NOMO-1 treated with DMSO at 0.1 percent for 48 hours (cell line): Measurements from ENCODE around the gene CRB1.
A peak's percentile ranks its signal among the peaks of the same experiment; 100 is the strongest.

Source experiments
- DNase-seq: peaks from one replicate; lab custom pipeline; 2025; ENCODE audit not compliant: unreplicated experiment; lab: John Stamatoyannopoulos, UW

The CRB1 gene

DNA sequence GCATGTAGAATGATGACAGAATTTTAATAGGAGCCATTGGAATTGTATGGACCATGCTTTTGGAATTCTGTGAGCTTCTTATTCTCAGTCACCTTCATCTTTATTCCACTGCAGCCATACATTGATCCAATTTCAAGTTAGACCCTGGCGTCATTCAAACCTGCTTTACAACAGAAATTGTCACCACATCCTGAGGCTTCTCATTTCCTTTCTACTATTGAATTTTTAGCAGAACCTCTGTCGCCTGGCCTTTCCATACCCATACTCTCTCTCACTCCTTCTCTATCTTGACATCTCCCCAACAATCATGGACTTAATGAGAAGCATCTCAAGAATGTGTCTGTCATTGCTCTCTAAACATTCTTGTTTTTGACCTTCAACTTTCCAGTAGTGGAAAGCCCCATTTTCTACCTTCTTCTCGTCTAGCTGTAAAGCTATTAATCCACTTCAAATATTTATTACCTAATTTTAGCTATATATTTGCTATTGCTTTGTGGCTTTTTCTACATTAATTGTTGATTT lies 74.1 kb downstream of the CRB1 start:
- no peak for DNase-seq

DNA sequence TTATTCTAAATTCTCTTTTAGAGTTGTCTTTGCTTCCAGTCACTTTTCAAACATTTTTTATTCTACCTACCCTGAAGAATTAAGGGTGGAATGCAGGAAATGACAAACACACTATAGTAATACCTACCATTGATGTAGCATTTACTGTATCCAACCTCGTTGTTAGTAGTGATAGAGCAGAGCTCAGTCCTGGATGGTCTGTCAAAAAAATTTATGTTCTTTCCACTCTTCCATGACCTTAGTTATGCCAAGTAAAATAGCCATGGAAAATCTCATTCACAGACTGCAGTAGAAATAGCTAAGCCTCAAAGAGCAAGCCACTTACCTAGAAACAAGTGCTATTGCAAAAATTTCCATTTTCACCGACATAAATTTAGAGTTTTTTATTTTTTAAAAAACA lies 74.6 kb downstream of the CRB1 start:
- no peak for DNase-seq

DNA sequence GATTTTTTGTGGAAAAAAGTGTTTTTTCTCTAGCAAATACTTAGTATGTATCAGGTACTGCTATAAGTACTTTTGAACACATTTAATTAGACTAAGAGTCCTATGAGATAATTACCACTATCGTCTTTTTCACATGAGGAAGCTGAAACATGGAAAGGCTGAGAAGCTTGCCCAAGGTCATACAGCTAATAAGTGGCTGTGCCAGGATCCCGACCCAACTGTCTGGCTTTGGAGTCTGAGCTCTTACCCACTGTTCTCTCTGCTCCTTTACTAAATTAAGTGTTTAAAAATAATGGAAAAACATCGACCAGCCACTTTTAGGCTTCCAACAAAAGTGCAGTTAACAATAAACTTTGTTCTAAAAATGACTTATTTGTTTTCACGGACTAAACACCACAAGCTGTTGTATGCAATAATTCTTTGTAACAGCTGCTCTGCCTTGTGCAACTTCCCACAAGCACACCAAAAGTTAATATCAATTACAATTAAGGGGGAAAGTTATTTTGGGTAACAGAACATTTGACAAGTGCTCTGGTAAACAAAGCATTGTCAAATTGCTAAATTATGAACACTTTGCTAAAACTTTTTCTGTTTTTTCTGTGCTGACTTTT lies 75.7 kb downstream of the CRB1 start:
- peak; percentile 13 for DNase-seq

DNA sequence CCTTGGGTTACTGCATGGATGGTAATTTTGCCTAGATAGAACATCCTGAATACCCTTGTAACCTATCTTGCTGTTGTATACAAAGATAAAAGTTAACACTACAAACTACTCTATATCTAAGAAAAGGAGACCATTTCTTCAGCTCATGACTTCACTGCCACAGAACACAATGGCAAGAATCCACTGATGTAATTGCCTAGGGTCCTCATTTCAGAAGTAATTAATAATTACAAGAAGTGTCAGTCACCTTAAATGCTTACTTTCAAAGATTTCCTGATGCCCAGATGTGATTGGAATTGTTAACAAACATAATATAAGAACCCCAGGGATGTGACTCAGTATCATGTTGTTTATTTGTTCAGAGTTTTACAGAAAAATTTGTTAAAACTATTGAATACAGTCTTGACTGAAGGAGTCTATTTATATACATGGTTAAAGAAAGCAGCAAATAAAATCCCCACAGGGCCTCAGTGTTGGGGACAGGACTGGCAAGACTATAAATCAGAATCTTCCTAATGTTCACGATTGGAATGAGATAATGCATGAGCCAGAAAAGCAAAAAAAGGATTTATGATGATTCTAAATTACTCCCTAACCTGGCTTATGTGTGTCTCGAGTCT lies 83.9 kb downstream of the CRB1 start:
- DNase-seq: no peak

DNA sequence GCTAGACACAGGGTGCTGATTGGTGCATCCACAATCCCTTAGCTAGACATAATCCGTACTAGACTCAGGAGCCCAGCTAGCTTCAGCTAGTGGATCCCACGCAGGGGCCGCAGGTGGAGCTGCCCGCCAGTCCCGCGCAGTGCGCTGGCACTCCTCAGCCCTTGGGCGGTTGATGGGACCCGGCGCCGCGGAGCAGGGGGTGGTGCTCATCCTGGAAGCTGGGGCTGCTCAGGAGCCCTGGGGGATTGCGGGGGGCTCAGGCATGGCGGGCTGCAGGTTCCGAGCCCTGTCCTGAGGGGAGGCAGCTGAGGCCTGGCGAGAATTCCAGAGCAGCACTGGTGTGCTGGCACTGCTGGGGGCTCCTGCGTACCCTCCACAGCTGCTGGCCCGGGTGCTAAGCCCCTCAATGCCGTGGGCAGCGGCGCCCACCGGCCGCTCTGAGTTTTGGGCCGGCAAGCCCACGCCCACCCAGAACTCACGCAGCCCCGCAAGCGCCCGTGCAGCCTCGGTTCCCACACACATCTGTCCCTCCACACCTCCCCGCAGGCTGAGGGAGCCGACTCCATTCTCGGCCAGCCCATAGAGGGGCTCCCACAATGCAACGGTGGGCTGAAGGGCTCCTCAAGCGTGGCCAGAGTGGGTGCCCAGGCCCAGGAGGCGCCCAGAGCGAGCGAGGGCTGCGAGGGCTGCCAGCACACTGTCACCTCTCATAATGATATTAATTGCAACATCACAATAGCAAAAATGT lies 87.4 kb downstream of the CRB1 start:
- no peak for DNase-seq

DNA sequence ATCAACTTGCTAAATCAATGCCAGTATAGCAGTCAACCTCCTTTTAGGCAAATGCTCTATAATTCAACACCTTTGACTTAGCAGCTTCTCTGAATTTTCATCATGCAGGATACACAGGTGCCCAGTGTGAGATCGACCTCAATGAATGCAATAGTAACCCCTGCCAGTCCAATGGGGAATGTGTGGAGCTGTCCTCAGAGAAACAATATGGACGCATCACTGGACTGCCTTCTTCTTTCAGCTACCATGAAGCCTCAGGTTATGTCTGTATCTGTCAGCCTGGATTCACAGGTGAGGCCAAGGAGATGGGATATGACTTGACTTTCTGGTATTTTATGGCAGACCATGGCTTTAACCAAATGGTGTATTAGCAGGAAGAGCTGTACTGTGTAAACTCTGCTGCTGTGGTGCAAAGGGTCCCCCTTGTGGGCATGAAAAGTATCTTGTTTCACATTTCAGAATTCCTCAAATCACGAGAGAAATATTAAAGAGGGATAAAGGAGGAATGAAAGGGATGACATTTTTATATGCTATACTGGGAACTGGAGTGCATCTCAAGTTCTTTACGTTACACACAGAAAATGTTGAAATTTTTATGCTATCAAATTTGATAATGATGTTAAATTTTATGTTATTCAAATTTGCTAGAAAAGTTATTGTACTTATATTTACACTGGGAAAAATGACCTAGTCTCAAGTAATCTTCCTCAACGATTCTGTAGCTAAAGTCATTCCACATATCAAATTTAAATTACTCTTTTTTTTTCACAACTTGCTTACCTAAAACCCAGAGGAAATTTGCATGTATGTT lies 88.9 kb downstream of the CRB1 start:
- peak; percentile 40 for DNase-seq

DNA sequence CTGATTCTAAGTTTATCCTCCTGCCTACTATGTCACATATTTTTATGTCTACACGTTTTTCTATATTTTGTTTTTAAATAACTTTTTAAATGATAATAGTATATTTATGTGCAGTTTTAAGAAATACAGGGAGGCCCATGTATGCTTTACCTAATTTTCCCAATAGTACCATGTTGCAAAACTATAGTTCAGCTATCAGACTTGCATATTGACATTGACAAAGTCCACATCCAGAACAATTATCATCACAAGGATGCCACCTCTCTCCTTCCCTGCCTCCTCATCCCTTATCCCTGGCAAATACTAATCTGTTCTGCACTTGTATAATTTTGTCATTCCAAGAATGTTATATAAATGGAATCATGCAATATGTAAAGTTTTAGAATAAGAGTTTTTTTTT lies 90.9 kb downstream of the CRB1 start:
- DNase-seq: no peak

DNA sequence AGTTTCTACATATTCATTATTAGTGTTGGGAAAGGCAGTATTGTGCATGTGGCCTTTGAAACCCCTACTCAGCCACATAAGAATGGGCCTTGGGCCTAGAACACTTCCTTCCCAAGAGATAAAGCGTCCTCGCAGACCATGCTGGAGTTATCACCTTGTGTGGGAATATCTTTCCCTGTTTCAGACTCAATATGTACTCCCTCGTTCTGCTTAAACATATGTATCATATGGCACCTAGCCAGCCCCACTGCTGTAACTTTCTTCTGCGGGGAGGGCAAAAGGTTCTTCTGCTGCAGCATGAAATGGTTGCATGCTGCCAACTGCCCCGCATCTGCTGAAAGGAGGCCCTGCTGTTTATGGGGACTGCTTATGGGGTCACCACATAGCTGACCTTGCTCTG lies 92.0 kb downstream of the CRB1 start:
- DNase-seq: no peak

DNA sequence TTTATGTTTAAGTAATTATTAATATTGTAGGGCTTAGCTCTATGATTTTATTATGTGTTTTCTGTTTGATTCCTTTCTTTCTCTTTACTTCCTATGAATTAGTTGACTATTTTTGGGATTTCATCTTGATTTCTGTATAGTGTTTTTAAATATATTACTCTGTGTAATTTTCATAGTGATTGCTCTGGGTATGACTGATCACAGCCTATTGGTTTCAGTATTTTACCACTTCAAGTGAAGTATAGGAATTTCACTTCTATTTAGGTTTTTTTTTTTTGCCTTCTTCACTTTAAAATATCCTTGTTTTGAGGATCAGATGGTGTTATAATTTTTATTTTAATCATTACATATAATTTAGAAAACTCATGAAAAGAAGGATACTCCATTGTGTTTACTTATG lies 94.8 kb downstream of the CRB1 start:
- no peak for DNase-seq

DNA sequence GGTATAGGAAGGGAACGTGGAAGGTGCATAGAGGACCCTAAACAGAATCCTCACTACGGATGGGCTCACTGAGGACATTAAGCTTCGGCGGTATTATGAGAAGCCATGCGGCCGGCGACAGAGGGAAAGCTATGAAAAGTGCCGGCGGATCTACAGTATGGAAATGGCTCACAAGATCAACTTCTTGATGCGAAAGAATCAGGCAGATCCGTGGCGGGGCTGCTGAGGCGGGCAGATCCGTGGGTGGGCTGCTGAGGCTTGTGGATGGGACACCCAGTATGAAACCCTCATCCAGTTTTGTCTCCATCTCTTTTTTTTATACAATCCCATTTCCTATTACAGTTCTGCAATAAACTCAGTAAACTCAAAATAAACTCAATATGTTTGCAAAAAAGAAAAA lies 95.8 kb downstream of the CRB1 start:
- DNase-seq: no peak

DNA sequence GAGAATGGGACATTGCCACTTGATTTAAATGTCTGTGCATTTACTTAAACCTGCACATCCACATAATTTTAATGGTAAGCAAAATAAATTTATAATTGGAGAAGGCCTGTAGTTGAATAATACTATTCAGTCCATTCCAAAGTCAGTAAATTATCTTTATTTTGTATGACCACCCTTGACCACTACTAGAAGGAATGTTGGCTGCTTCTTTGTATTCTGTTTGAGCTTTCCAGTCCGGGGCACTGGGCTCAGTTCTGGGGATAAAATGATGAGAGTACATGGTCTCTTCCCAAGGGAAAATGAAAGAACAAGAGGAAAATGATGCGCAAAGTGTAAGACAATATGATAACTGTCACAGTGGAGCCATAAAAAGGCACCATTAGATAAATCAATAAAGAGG lies 98.9 kb downstream of the CRB1 start:
- no peak for DNase-seq

DNA sequence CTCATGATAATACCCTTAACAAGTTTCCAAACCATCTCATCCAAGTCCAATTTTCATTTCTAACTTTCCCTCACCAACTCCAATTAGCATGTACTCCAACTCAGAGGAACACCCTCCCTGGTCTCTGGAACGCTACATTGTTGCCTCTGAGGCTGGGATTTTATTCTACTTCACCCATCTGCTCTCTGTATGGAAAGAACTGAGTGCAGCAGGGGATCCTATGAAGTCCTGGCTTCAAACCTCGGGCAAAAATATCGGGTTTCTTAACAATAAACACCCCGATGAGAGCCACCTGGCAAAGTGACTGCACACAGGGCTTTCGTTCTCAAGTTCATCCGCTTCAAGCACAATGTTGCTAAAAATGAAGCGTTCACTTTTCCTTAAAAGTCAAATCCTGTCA lies 99.6 kb downstream of the CRB1 start:
- DNase-seq: no peak

DNA sequence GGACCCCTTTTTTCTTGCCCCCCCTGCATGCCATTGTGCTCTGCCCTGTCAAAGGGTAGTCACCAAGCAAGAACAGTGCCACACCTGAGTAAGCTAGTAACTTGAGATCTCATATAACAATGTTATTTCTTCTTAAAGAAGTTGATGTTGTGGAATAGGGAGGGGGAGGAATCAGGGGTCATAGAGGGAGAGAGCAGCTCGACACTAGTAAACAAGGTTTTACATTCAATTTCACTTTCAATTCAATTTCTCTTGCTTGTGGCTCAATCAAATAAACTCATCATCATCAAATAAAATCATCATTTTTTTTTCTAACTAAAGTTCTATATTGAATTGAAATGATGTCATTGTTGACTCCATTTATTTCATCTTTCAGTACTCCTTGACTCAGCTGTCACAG lies 106.4 kb downstream of the CRB1 start:
- no peak for DNase-seq

DNA sequence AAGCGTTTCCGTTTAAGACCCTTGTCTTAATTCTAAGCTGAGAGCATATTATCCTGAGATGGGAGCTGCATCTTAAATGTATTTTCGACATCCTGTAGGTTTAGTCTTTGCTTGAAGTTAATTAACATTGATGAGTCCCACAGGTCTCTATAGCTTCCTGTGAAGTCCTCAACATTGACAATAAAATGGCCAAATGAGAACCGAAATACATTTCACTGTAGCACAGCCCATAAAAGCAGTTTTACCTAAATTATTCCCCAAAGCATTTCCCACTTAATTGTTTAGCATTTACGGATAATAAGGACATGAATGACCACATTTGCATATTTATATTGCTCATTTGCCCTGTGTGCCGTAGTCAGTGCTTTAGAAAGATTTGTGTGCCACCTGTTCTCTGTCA lies 116.4 kb downstream of the CRB1 start:
- no peak for DNase-seq

DNA sequence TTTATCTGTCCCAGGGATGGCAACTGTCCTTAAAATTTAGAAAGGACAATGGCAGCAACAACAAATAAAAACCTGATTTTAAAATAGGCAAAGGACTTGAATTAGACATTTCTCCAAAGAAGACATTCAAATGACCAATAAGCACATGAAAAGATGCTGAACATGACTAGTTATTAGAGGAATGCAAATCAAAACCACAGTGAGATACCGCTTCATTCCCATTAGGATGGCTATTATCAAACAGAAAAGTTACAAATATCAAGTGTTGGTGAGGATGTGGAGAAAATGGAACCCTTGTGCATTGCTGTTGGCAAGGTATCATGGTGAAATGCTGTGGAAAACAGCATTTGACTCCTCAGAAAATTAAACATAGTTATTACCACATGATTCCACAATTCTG lies 120.7 kb downstream of the CRB1 start:
- DNase-seq: no peak

DNA sequence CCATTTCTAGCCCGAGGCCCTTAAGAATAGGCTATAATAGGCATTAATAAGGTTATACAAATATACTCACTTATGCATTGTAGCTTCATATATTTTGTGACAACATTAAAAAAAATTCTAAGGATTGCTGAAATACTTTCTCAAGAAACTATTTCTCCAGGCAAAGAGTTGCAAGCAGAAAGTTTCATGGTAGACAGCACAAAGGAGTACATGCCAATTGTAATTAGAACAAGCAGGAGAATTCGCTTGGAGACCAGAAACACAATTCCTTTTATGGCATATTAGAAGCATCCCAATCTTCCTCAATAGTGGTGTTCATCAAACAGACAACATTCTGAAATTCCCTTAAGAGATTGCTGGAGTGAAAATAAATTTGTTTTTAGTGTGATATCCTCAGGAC lies 122.8 kb downstream of the CRB1 start:
- no peak for DNase-seq

DNA sequence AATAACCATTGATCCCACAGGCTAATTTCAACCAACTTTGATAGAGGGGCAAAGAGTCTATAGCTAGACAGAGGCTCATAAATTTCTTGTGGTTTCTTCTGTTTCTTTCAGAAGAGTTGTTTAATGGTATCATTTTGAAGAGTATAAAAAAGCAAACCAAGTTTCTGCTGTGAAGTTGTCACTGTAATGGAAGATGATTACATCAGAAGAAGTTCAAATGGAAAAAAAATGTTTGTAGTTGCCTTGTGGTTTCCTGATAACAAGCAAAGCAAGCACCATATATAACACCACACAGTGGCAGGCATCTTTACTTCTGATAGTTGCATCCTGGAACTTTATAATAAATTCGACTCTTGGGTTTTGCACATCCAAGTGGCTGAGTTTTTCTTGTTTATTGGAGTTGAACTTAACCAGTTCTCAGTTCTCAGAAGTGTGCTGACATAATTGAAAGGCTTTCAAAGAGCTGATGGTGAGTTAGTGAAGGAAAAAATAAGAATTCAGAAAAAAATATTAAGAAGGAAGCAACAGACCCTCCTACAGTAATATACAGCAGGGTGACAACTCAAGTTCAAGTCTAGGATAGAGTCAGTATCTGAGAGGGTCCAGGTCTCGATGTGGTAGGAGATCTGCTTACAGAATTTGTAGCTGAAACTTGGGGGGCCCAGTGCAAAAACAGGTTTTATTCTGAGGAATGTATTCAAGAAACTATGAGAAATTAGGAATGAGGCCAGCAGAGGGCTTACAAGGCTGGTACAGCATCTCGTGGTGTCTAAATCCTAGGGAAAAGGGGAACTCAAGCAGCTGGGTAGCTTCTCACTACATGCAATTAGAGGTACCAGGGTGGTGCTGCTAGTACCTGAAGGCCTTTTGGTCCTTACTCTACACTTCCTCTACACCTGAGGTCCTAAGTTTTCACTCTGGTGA lies 123.5 kb downstream of the CRB1 start:
- DNase-seq: peak; percentile 20

DNA sequence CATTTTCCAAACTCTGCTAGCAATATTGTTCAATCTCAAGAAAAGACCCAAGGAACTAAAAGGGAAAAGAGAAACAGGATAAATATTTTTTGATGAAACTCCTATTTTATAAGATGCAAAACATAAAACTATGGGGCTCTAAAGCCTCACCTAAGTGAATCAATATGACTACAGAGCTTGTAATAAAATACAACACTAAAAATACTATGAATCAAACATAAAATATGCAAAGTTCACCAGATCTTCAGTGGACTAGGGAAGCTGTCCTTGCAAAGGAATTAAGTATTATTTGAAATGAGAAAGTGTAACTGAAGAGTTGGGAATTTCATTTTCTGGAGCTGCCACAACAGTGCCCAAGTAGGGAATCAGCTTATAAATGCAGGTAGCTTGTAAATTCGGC lies 124.5 kb downstream of the CRB1 start:
- DNase-seq: no peak

DNA sequence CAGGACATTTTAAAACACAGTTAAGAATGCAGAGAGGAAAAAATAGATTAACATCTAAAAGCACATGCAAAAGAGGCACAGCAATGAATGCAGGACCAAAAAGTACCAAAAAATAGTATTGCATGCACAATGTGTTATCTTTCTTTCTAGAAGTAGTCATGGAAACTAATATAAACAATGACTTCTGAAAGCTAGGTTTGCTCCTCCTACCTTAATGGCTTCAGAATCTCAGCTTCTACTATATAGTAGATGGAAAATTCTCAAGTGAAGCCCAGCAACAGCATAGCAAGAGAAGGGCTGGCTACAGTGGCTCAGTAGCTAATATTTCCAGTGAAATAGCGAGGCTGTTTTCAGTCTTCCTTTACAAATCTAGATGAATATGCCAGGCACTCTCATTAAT lies 125.1 kb downstream of the CRB1 start:
- no peak for DNase-seq

DNA sequence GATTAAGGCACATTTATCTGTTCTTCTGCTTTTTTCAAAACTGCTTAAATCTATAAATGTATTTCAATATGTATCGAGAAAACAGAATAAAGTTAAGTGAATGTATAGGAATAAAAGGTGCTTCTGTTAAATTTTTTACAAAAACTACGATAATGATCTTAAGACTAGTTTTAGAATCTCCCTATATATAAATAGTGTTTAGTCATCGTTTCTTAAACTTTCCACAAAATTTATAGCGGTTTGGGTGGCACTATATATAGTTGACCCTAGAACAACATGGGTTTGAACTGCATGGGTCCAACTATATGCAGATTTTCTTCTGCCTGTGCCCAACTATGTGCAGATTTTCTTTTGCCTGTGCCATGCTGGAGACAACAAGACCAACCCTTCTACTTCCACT lies 125.7 kb downstream of the CRB1 start:
- no peak for DNase-seq
